HL-60/S4 treated with retinoic acid at 250 ng/mL for 4 days and 3 days (cell line): ENCODE measurements around the gene BSPH1.
"Not testable (repeated sequence)": the region's sequence is repeated elsewhere in the genome, so short reads cannot be mapped to it uniquely, and the experiment has no call there.

Source experiments
- in situ Hi-C: fragments of 300-500 bp; cut with MboI; formaldehyde crosslinking; loops from 2 replicates; pipeline ENCODE4 v1.7.0; 2022; ENCODE audit warnings: low sequenced_read_pairs

BSPH1 gene

GRCh38 chr19:47928581-47928980, 63.4 kb downstream of the BSPH1 start:
- in situ Hi-C loops = not testable (repeated sequence)

GRCh38 chr19:47920107-47920506, 71.9 kb downstream of the BSPH1 start:
- in situ Hi-C loops = not testable (repeated sequence)
